Measurements from ENCODE around the gene FAM111B. TPM values are rescaled to one million over a fixed set of nuclear protein-coding genes. Genes with fewer than 3 reads are reported as not detected.
"Not testable (repeated sequence)": the region's sequence is repeated elsewhere in the genome, so short reads cannot be mapped to it uniquely, and the experiment has no call there.

The FAM111B gene
- polyA plus RNA-seq, 1 of the 3 experiments (the other 2 are of a cell fraction): 0.94 TPM

- peak overlapping the region; percentile 33; the same call in 1 of the 2 replicates for H3K4me2 ChIP-seq
- no peak overlapping the region for H3K27ac ChIP-seq (ENCODE audit: low read depth in 2 of 2, low read length in 1 of 2)
- no peaks in the 10 kb centered on the region for H3K9me2 ChIP-seq
- H3F3A ChIP-seq (replicated peaks; ENCODE audit: insufficient read depth): no peaks in the 10 kb centered on the region
- H3K4me1 ChIP-seq (ENCODE audit: control insufficient read depth in 1 of 2, insufficient read depth in 2 of 2, low read depth in 1 of 2, low read length in 1 of 2): no peaks in the 10 kb centered on the region; a peak in 1 of 4 replicates
- no peak overlapping the region for H3K9ac ChIP-seq
- 23% methylated on average over 37 of the region's 56 CpGs for WGBS (ENCODE audit: low lambda C conversion rate)
- H3K4me3 ChIP-seq (ENCODE audit: low read depth in 2 of 2, low read length in 1 of 2): peak overlapping the region in 1 of 2 experiments; percentile 16; a peak in 1 of 4 replicates
- no peaks in the 10 kb centered on the region for H4K20me1 ChIP-seq (ENCODE audit: insufficient read depth)
- no peaks in the 10 kb centered on the region for H3K79me2 ChIP-seq (ENCODE audit: insufficient read depth)
- TF ChIP-seq GABPA (IDR thresholded peaks at IDR 0.05; ENCODE audit: low read depth) (no peak), NRF1 (IDR thresholded peaks at IDR 0.05; ENCODE audit: low read depth, low read length) (0 out of 2 replicates have a peak, but pooled peaks have one; percentile 11), REST (IDR thresholded peaks at IDR 0.05; ENCODE audit: low read depth, low read length) (no peak), ZBTB33 (IDR thresholded peaks at IDR 0.05; ENCODE audit: borderline replicate concordance, low read depth) (no peak), MAX (IDR thresholded peaks at IDR 0.05; ENCODE audit: low read depth) (no peak), PBX3 (IDR thresholded peaks at IDR 0.05) (peak; percentile 83), MEF2A (IDR thresholded peaks at IDR 0.05; ENCODE audit: borderline replicate concordance, low read depth) (no peak), RCOR1 (IDR thresholded peaks at IDR 0.05; ENCODE audit: low read length) (no peak), RFX5 (IDR thresholded peaks at IDR 0.05; ENCODE audit: low read length) (no peak), FOSL2 (IDR thresholded peaks at IDR 0.05; ENCODE audit: borderline replicate concordance, low read depth) (no peak)
- ChIA-PET POLR2A (no interaction called here), CTCF (interaction anchor here (1.0 to 1.2 kb wide), 2 partner anchors 73 kb away, joined by 5 to 7 read pairs; no protein-coding TSS in a partner anchor)
- peak; percentile 8 for DNase-seq
- no peaks in the 10 kb centered on the region for H3K36me3 ChIP-seq (replicated peaks in 1 of 2; ENCODE audit: control insufficient read depth in 1 of 2, insufficient read depth in 2 of 2, low read length in 1 of 2)
- peaks cover 58% of the 10 kb centered on the region for H3K27me3 ChIP-seq (ENCODE audit: insufficient read depth)
- peak overlapping the region; percentile 51; the same call in 1 of the 2 replicates for H2AFZ ChIP-seq (ENCODE audit: low read depth)
- no peaks in the 10 kb centered on the region for H3K9me3 ChIP-seq
Observed at GRCh38 chr11:59062602-59063529, 44.2 kb upstream of the FAM111B start.

- DNase-seq; H4K20me1 ChIP-seq (ENCODE audit: insufficient read depth); H3K9ac ChIP-seq; H3K9me2 ChIP-seq; H3K27ac ChIP-seq (ENCODE audit: low read depth in 2 of 2, low read length in 1 of 2); H3K4me2 ChIP-seq; H3K36me3 ChIP-seq (replicated peaks in 1 of 2; ENCODE audit: control insufficient read depth in 1 of 2, insufficient read depth in 2 of 2, low read length in 1 of 2); H3K79me2 ChIP-seq (ENCODE audit: insufficient read depth); POLR2A ChIA-PET; H3K4me1 ChIP-seq (ENCODE audit: control insufficient read depth in 1 of 2, insufficient read depth in 2 of 2, low read depth in 1 of 2, low read length in 1 of 2); H3F3A ChIP-seq (replicated peaks; ENCODE audit: insufficient read depth); H3K4me3 ChIP-seq (ENCODE audit: low read depth in 2 of 2, low read length in 1 of 2); H3K9me3 ChIP-seq; H2AFZ ChIP-seq (ENCODE audit: low read depth): not testable (repeated sequence)
- H3K27me3 ChIP-seq (ENCODE audit: insufficient read depth): peaks cover 62% of the 10 kb centered on the region
- CTCF ChIA-PET: interaction anchor here (0.8 to 1.2 kb wide), 2 partner anchors 72 to 94 kb away, joined by 4 to 5 read pairs; no protein-coding TSS in a partner anchor
- WGBS (ENCODE audit: low lambda C conversion rate): 14% methylated on average over 14 of the region's 14 CpGs
Observed at GRCh38 chr11:59063996-59064727, 42.9 kb upstream of the FAM111B start.
